ENCODE results near the gene CHD1L. TPM values are rescaled to one million over a fixed set of nuclear protein-coding genes. Genes with fewer than 3 reads are reported as not detected.

Gene CHD1L
- 36.0 and 36.2 TPM in 2 replicates for total RNA-seq

DNA sequence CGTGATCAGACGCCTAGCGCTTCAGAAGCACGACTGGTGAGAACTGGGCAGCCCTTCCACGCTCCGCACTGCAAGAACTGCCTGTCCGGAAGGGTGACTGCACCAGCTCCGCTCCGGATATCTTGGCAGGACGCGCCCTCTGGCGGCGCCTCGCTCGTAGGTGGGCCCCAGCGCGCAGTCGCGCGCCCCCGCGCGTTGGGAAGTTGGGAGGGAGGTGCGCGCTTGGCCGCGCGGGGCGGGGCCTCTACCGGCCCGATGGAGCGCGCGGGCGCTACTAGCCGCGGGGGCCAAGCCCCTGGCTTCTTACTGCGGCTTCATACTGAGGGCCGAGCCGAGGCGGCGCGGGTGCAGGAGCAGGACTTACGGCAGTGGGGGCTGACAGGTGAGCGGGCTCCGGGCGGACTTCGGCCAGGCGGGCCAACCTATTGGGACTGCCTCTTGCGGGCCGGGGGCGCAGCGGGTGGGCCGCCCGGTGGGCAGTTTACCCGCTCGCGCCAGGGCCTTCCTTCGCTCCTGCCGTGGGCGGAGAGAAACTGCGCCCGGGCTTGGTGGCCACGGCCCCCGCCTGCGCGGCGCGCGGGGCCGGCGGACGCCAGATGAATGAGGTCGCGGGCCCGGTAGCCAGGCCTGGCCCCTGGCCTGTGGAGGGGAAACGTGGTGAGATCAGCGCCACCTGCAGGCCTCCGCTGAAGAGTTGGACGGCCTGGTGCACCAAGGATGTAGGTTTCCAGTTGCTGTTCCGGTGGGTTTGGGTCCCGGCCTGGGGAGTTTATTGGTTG, at the start of gene CHD1L:
Gene CHD1L (plus strand): TSS at position 236 of the 779 bp plus-strand sequence. CDS start 20 bp downstream, at position 256.

DNA sequence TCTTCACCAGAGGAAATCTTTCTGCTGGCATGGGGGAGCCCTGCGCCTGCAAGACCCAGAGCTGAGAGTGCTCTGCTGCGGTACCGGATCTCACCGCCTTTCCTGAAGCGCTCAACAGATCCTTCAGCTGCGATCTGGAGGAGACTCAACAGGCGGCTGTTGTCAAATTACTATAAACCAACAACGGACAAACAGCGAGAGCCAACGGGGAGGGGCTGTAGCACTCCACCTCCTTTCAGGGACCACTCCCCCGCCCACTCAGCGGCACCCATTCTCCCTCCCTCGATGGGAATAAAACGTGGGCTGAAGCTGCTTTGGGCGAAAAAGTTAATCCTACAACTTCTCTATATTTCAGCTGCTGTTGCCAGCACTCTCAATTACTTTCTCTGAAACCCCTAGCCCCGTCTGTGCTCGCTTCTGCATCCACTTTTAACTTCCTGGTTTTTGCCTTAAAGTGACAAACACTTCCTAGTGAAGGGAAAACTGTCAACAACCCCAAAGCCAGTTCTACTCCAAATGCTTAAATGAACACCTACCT, 17.2 kb upstream of the CHD1L start, which contains the start of gene FMO5:
Gene FMO5 (minus strand): TSS at position 147 of the 538 bp plus-strand sequence. CDS start 310 bp downstream, outside the sequence.

Other genes starting within 250 kb of the CHD1L start
- gene PRKAB2, start 70.2 kb upstream of the CHD1L start, total RNA-seq = 34.2 and 35.2 TPM in 2 replicates
- gene FMO5, start 17.3 kb upstream of the CHD1L start, total RNA-seq = 0.21 and 0.34 TPM in 2 replicates